IMR-90 (cell line): Measurements from ENCODE around the gene EIF2S1. TPM values are rescaled to one million over a fixed set of nuclear protein-coding genes. Genes with fewer than 3 reads are reported as not detected.

Experiments
- ATAC-seq: fragments of 200-7000 bp; cut with Tn5 transposase; 2 replicates; pipeline ENCODE4 v1.9.1; 2020; ENCODE audit warnings: low read depth, mild to moderate bottlenecking, moderate library complexity
- BruUV-seq: library from RNA; stranded (reverse); fragments of 400-500 nt; replicated peaks from 2 replicates; lab custom pipeline; 2021; lab: Mats Ljungman, UMichigan
- CTCF ChIA-PET: fragments of 300-600 bp; formaldehyde crosslinking; extraction: SDS; loops from one replicate; lab custom pipeline; 2021; ENCODE audit warnings: antibody characterized with exemption; lab: Yijun Ruan, JAX
- POLR2A ChIA-PET: fragments of 300-600 bp; sonication (Branson Sonifier 250); formaldehyde crosslinking; loops from one replicate; lab custom pipeline; 2022; ENCODE audit warnings: antibody characterized with exemption; ENCODE audit not compliant: unreplicated experiment; lab: Charles Lee
- DNase-seq: peaks from one replicate; pipeline ENCODE4 v3.0.0; 2013
- H2AFZ ChIP-seq: replicated peaks from 2 replicates; pipeline ENCODE3; 2013; ENCODE audit warnings: low read length, mild to moderate bottlenecking; ENCODE audit not compliant: poor library complexity
- H2AK5ac ChIP-seq: 2 replicates; pipeline ENCODE4 v1.6.1; 2013; ENCODE audit warnings: low read depth, low read length, inconsistent platforms
- H2AK9ac ChIP-seq: replicated peaks from 2 replicates; pipeline ENCODE3; 2013; ENCODE audit warnings: mild to moderate bottlenecking, low read depth, low read length, moderate library complexity; ENCODE audit not compliant: poor library complexity
- H2BK120ac ChIP-seq: 2 replicates; pipeline ENCODE4 v1.6.1; 2013; ENCODE audit warnings: low read depth, low read length, inconsistent platforms
- H2BK15ac ChIP-seq: 3 replicates; pipeline ENCODE4 v1.6.1; 2013; ENCODE audit warnings: low read depth, low read length, inconsistent platforms
- H2BK20ac ChIP-seq: 2 replicates; pipeline ENCODE4 v1.6.1; 2013; ENCODE audit warnings: low read depth, mild to moderate bottlenecking, inconsistent platforms, low read length, moderate library complexity
- H2BK5ac ChIP-seq: 2 replicates; pipeline ENCODE4 v1.6.1; 2013; ENCODE audit warnings: mild to moderate bottlenecking, low read depth, low read length, inconsistent platforms; ENCODE audit not compliant: poor library complexity, severe bottlenecking
- H3K14ac ChIP-seq: replicated peaks from 2 replicates; pipeline ENCODE4 v1.6.1; 2013; ENCODE audit warnings: low read depth, low read length, inconsistent platforms
- H3K18ac ChIP-seq: 2 replicates; pipeline ENCODE4 v1.6.1; 2013; ENCODE audit warnings: low read depth, low read length, control low read depth
- H3K23ac ChIP-seq: 2 replicates; pipeline ENCODE4 v1.6.1; 2013; ENCODE audit warnings: low read depth, low read length, inconsistent platforms
- H3K27ac ChIP-seq: 2 replicates; pipeline ENCODE4 v1.5.1; 2013; ENCODE audit warnings: mild to moderate bottlenecking, control low read depth, low read length; ENCODE audit not compliant: insufficient read depth
- H3K27me3 ChIP-seq: 2 replicates; pipeline ENCODE4 v1.6.1; 2013; ENCODE audit warnings: low read length; ENCODE audit not compliant: control insufficient read depth, insufficient read depth
- H3K36me3 ChIP-seq: 2 replicates; pipeline ENCODE4 v1.6.1; 2013; ENCODE audit warnings: low read length, mixed read lengths; ENCODE audit not compliant: control insufficient read depth, insufficient read depth
- H3K4ac ChIP-seq: 2 replicates; pipeline ENCODE4 v1.6.1; 2013; ENCODE audit warnings: low read depth, low read length, inconsistent platforms
- H3K4me1 ChIP-seq: 2 replicates; pipeline ENCODE4 v1.6.1; 2013; ENCODE audit warnings: low read length, mixed read lengths; ENCODE audit not compliant: control insufficient read depth, insufficient read depth
- H3K4me2 ChIP-seq: 2 replicates; pipeline ENCODE4 v1.6.1; 2013; ENCODE audit warnings: low read depth, mild to moderate bottlenecking, control low read depth, low read length, moderate library complexity
- H3K4me3 ChIP-seq: 2 replicates; pipeline ENCODE4 v1.5.1; 2013; ENCODE audit warnings: low read depth, mild to moderate bottlenecking, control low read depth, low read length, moderate library complexity; ENCODE audit not compliant: insufficient read depth
- H3K56ac ChIP-seq: 2 replicates; pipeline ENCODE4 v1.6.1; 2013; ENCODE audit warnings: low read length, inconsistent platforms; ENCODE audit not compliant: insufficient read depth; ENCODE audit errors: extremely low read depth
- H3K79me1 ChIP-seq, 2 experiments: 2 replicates each; pipeline ENCODE4 v1.6.1; 2013; ENCODE audit warnings: low read length in 2 of 2, inconsistent platforms in 1 of 2, low read depth in 1 of 2
- H3K9ac ChIP-seq: 2 replicates; pipeline ENCODE4 v1.6.1; 2013; ENCODE audit warnings: low read depth, low read length, control low read depth
- H3K9me1 ChIP-seq: 2 replicates; pipeline ENCODE4 v1.6.1; 2013; ENCODE audit warnings: low read length, inconsistent platforms; ENCODE audit not compliant: insufficient read depth
- H3K9me3 ChIP-seq: 2 replicates; pipeline ENCODE4 v1.6.1; 2013; ENCODE audit warnings: low read length; ENCODE audit not compliant: control insufficient read depth, insufficient read depth
- H4K20me1 ChIP-seq: 2 replicates; pipeline ENCODE4 v1.6.1; 2013; ENCODE audit warnings: low read length, inconsistent platforms; ENCODE audit not compliant: insufficient read depth
- H4K5ac ChIP-seq: 2 replicates; pipeline ENCODE4 v1.6.1; 2013; ENCODE audit warnings: mild to moderate bottlenecking, low read depth, low read length, control low read depth
- H4K8ac ChIP-seq, 2 experiments: 2 replicates each; pipeline ENCODE4 v1.6.1; 2013; ENCODE audit warnings: low read depth in 2 of 2, low read length in 2 of 2, control low read depth in 1 of 2, inconsistent platforms in 1 of 2
- H4K91ac ChIP-seq: 2 replicates; pipeline ENCODE4 v1.6.1; 2013; ENCODE audit warnings: low read depth, low read length, inconsistent platforms; ENCODE audit not compliant: insufficient read depth
- CEBPB ChIP-seq: IDR thresholded peaks from 2 replicates; pipeline ENCODE4 v1.6.1; 2012; ENCODE audit warnings: low read depth, low read length, improper control_type of control experiment
- FOS ChIP-seq: fragments of 150-350 bp; IDR thresholded peaks from 2 replicates; pipeline ENCODE4 v1.6.1; 2016; ENCODE audit warnings: low read depth, low read length
- MXI1 ChIP-seq: IDR thresholded peaks from 2 replicates; pipeline ENCODE4 v1.6.1; 2012; ENCODE audit warnings: low read depth, mild to moderate bottlenecking, low read length, moderate library complexity, borderline replicate concordance
- NFE2L2 ChIP-seq: fragments of 150-350 bp; IDR thresholded peaks from 2 replicates; pipeline ENCODE4 v1.6.1; 2016; ENCODE audit warnings: low read depth, mild to moderate bottlenecking, low read length
- RAD21 ChIP-seq: IDR thresholded peaks from 2 replicates; pipeline ENCODE4 v1.6.1; 2012; ENCODE audit warnings: low read length, improper control_type of control experiment
- RFX5 ChIP-seq: IDR thresholded peaks from 2 replicates; pipeline ENCODE4 v1.8.0; 2012; ENCODE audit warnings: low read depth, mild to moderate bottlenecking, low read length, moderate library complexity
- SMC3 ChIP-seq: fragments of 150-350 bp; IDR thresholded peaks from 2 replicates; pipeline ENCODE4 v1.6.1; 2016; ENCODE audit warnings: low read depth, mild to moderate bottlenecking, antibody characterized with exemption, low read length, moderate library complexity
- USF2 ChIP-seq: fragments of 150-350 bp; IDR thresholded peaks from 2 replicates; pipeline ENCODE4 v1.6.1; 2017; ENCODE audit warnings: mild to moderate bottlenecking, antibody characterized with exemption, low read length, low read depth
- WGBS, 2 experiments: methylation state at CpG; one replicate each; pipeline versions ENCODE4 v1.1.5 to v1.1.7; 2013; ENCODE audit warnings: missing lambda C conversion rate in 2 of 2; ENCODE audit not compliant: insufficient read length in 1 of 2; ENCODE audit errors: extremely low coverage in 2 of 2; 5-methylcytosine and 5-hydroxymethylcytosine counted together
- dilution Hi-C: fragments of 300-500 bp; cut with HindIII; formaldehyde crosslinking; loops from one replicate; pipeline ENCODE4 v1.14.3; 2018; ENCODE audit warnings: low sequenced_read_pairs; ENCODE audit not compliant: unreplicated experiment
- in situ Hi-C: fragments of 300-500 bp; cut with MboI; formaldehyde crosslinking; loops from 3 replicates; pipeline ENCODE4 v1.14.3; 2019; ENCODE audit warnings: low sequenced_read_pairs, inconsistent platforms, mixed read lengths
- intact Hi-C: fragments of 100-400 bp; cut with micrococcal nuclease; formaldehyde crosslinking; loops from 2 replicates; pipeline ENCODE4 v1.10.0; 2022
- polyA plus RNA-seq, 3 experiments: library from polyadenylated mRNA; depleted of rRNA; stranded (reverse); fragments of >200 nt; gene quantifications; 2 replicates each; pipeline ENCODE4 v1.2.3, GENCODE V29; 2012; ENCODE audit warnings: low replicate concordance in 1 of 3
- total RNA-seq: library from RNA; depleted of rRNA; stranded (reverse); fragments of >200 nt; gene quantifications from 2 replicates; pipeline ENCODE4 v1.2.3, GENCODE V29; 2012

Gene EIF2S1
- total and polyA plus RNA-seq, 2 of the 4 experiments (the other 2 are of a cell fraction) = 57.9 to 125 TPM

DNA sequence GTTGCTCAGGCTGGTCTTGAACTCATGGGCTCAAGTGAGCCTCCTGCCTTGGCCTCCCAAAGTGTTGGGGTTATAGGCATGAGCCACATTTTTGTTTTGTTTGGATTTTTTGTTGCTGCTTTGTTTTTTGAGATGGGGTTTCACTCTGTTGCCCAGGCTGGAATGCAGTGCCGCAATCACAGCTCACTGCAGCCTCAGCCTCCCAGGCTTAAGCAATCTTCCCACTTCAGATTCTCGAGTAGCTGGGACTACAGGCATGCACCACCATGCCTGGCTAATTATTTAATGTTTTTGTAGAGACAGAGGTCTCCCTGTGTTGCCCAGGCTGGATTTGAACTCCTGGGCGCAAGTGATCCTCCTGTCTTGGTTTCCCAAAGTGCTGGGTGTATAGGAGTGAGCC lies 57.5 kb downstream of the EIF2S1 start:
- Histone ChIP-seq H3K27me3 (no peaks in the 10 kb centered on the region; the same call in 1 of the 2 replicates), H3K9ac (no peak overlapping the region), H3K79me1 (no peaks in the 10 kb centered on the region), H4K91ac (no peak overlapping the region), H2BK20ac (no peak overlapping the region), H3K9me1 (peaks cover 12% of the 10 kb centered on the region; the same call in 1 of the 2 replicates), H4K8ac (no peak overlapping the region), H3K27ac (no peak overlapping the region), H3K18ac (no peak overlapping the region), H3K56ac (no peak overlapping the region), H3K4me2 (no peak overlapping the region), H2AK9ac (no peak overlapping the region), H3K4me3 (no peak overlapping the region), H4K5ac (no peak overlapping the region), H2AK5ac (no peak overlapping the region), H3K9me3 (no peaks in the 10 kb centered on the region), H2BK15ac (no peak overlapping the region), H3K36me3 (no peaks in the 10 kb centered on the region), H4K20me1 (no peaks in the 10 kb centered on the region; the same call in 1 of the 2 replicates), H3K14ac (no peak overlapping the region), H3K4me1 (peaks cover 7% of the 10 kb centered on the region), H2AFZ (no peak overlapping the region), H3K23ac (no peak overlapping the region), H2BK120ac (no peak overlapping the region), H3K4ac (no peak overlapping the region), H2BK5ac (no peak overlapping the region)
- ATAC-seq = peak; percentile 21; the same call in 1 of the 2 replicates
- DNase-seq = peak; percentile 25
- CTCF ChIA-PET = interaction anchor here (2.0 kb wide), 1 partner anchor 10 kb away, joined by 6 read pairs; no protein-coding TSS in a partner anchor
- POLR2A ChIA-PET = no interaction called here
- WGBS, 2 experiments = no CpG with 5 or more reads among the region's 3 CpGs
- no TSS peak for BruUV-seq
- intact Hi-C loops = no loop called here
- TF ChIP-seq CEBPB = peak; percentile 44; the same call in 1 of the 2 replicates
- TF ChIP-seq RAD21 = no peak
- TF ChIP-seq FOS = no peak
- TF ChIP-seq USF2 = no peak
- TF ChIP-seq RFX5 = no peak
- TF ChIP-seq MXI1 = no peak
- no peak for TF ChIP-seq NFE2L2
- no peak for TF ChIP-seq SMC3
- dilution Hi-C loops = no loop called here
- in situ Hi-C loops = no loop called here
